Naive thymus-derived CD4-positive, alpha-beta T cell (primary cell): ENCODE results near the gene KLK5. TPM values are rescaled to one million over a fixed set of nuclear protein-coding genes. Genes with fewer than 3 reads are reported as not detected.
"Not testable (repeated sequence)": the region's sequence is repeated elsewhere in the genome, so short reads cannot be mapped to it uniquely, and the experiment has no call there.

ENCODE experiments used
- ATAC-seq: fragments of 150-1000 bp; cut with Tn5 transposase; 2 replicates; pipeline ENCODE4 v1.10.0; 2021; ENCODE audit warnings: mild to moderate bottlenecking, moderate library complexity
- CTCF ChIA-PET: fragments of 350-600 bp; sonication (Branson Sonifier 250); formaldehyde crosslinking; loops from one replicate; lab custom pipeline; 2021; ENCODE audit warnings: antibody characterized with exemption; lab: Charles Lee
- POLR2A ChIA-PET: fragments of 350-600 bp; sonication (Branson Sonifier 250); formaldehyde crosslinking; loops from one replicate; lab custom pipeline; 2021; ENCODE audit warnings: antibody characterized with exemption, inconsistent platforms; lab: Charles Lee
- DNase-seq, 9 donors: peaks; one replicate each; pipeline versions ENCODE4 v3.0.0 to v3.0.0-alpha.2; 2020 to 2022; ENCODE audit warnings: mixed read lengths in 1 of 9
- H3K27ac ChIP-seq: one replicate; pipeline ENCODE4 v1.7.0; 2013; ENCODE audit warnings: mild to moderate bottlenecking, low read depth, low read length, moderate library complexity
- H3K27me3 ChIP-seq, 2 donors: one replicate each; pipeline ENCODE4 v1.7.0; 2013; ENCODE audit warnings: low read length in 2 of 2, mild to moderate bottlenecking in 2 of 2, moderate library complexity in 2 of 2; ENCODE audit not compliant: control insufficient read depth in 2 of 2, insufficient read depth in 2 of 2
- H3K36me3 ChIP-seq, 3 experiments: 1 replicate in 2 of 3; 2 replicates in 1 of 3; pipeline ENCODE4 v1.7.0; 2013; ENCODE audit warnings: low read length in 3 of 3, mild to moderate bottlenecking in 3 of 3, moderate library complexity in 1 of 3; ENCODE audit not compliant: insufficient read depth in 3 of 3, control insufficient read depth in 2 of 3
- H3K4me1 ChIP-seq, 2 donors: one replicate each; pipeline ENCODE4 v1.7.0; 2013; ENCODE audit warnings: low read length in 2 of 2, mild to moderate bottlenecking in 2 of 2, moderate library complexity in 1 of 2; ENCODE audit not compliant: control insufficient read depth in 2 of 2, insufficient read depth in 2 of 2
- H3K4me3 ChIP-seq: 2 replicates; pipeline ENCODE4 v1.7.0; 2013; ENCODE audit warnings: mild to moderate bottlenecking, low read length
- H3K9me3 ChIP-seq, 3 experiments: 1 replicate in 2 of 3; 2 replicates in 1 of 3; pipeline ENCODE4 v1.7.0; 2013; ENCODE audit warnings: low read length in 3 of 3; ENCODE audit not compliant: control insufficient read depth in 2 of 3
- H3K27ac Mint-ChIP-seq, 9 donors: one replicate each; pipeline ENCODE4 v1.8.0; 2020 to 2022; ENCODE audit warnings: mixed read lengths in 9 of 9, mild to moderate bottlenecking in 8 of 9, moderate library complexity in 5 of 9, inconsistent platforms in 2 of 9
- H3K27me3 Mint-ChIP-seq, 5 donors: one replicate each; pipeline ENCODE4 v1.8.0; 2021 to 2022; ENCODE audit warnings: mixed read lengths in 5 of 5, mild to moderate bottlenecking in 1 of 5
- H3K36me3 Mint-ChIP-seq, 5 donors: one replicate each; pipeline ENCODE4 v1.8.0; 2020 to 2022; ENCODE audit warnings: mixed read lengths in 5 of 5, mild to moderate bottlenecking in 3 of 5, inconsistent platforms in 1 of 5
- H3K4me1 Mint-ChIP-seq, 7 donors: one replicate each; pipeline ENCODE4 v1.8.0; 2020 to 2022; ENCODE audit warnings: mixed read lengths in 7 of 7, mild to moderate bottlenecking in 3 of 7, inconsistent platforms in 1 of 7
- H3K4me3 Mint-ChIP-seq, 10 donors: one replicate each; pipeline ENCODE4 v1.8.0; 2020 to 2022; ENCODE audit warnings: mild to moderate bottlenecking in 10 of 10, mixed read lengths in 10 of 10, moderate library complexity in 6 of 10, inconsistent platforms in 2 of 10
- H3K9me3 Mint-ChIP-seq, 11 donors: one replicate each; pipeline ENCODE4 v1.8.0; 2020 to 2022; ENCODE audit warnings: mixed read lengths in 11 of 11, mild to moderate bottlenecking in 4 of 11, inconsistent platforms in 1 of 11, moderate library complexity in 1 of 11
- intact Hi-C, 2 donors: fragments of 100-400 bp; cut with micrococcal nuclease; formaldehyde crosslinking; loops; one replicate each; pipeline ENCODE4 v1.15.1; 2023
- polyA plus RNA-seq, 2 donors: library from polyadenylated mRNA; unstranded; fragments of 300-500 nt; fragmentation: Illumina TruSeq; gene quantifications; one replicate each; pipeline ENCODE4 v1.2.3, GENCODE V29; 2021
- total RNA-seq, 6 experiments: library from RNA in 5 of 6; stranded (reverse) in 5 of 6; gene quantifications; 1 replicate in 5 of 6; 2 replicates in 1 of 6; pipeline ENCODE4 v1.2.3 and lab custom pipeline; 2021 to 2026

KLK5 gene
- total and polyA plus RNA-seq, 7 experiments from 2014 or later, result not detected

DNA sequence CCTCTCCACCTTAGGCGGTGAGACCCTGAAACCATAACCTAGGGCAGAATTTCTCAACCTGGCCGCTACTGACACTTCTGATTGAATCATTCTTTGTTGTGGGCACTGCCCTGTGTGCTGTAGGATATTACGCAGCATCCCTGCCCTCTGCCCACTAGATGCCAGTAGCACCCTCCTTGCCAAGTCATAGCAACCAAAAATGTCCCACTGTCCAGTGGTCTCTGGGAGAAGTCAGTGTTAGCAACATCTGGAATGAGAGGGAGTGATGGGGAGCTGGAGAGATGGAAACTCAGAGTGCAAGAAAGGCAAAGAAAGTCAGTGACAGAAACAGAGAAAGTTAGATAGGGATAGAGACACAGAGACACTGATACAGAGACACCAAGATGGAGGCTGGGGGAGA lies 55.2 kb downstream of the KLK5 start:
- Mint-ChIP-seq H3K4me1 (peaks cover 0 to 1% (median 0%) of the 10 kb centered on the region in 7 donors), H3K36me3 (peaks cover 0 to 4% (median 0%) of the 10 kb centered on the region in 5 donors), H3K4me3 (no peak overlapping the region), H3K27me3 (peaks cover 5 to 64% (median 35%) of the 10 kb centered on the region in 5 donors), H3K27ac (no peak overlapping the region), H3K9me3 (peaks cover 0 to 23% (median 5%) of the 10 kb centered on the region in 11 donors)
- DNase-seq (no peak), ATAC-seq (no peak)
- Histone ChIP-seq H3K27me3 (no peaks in the 10 kb centered on the region), H3K9me3 (peaks cover 0 to 9% (median 0%) of the 10 kb centered on the region in 3 experiments), H3K4me3 (no peak overlapping the region), H3K27ac (no peak overlapping the region), H3K4me1 (no peaks in the 10 kb centered on the region), H3K36me3 (no peaks in the 10 kb centered on the region)
- ChIA-PET CTCF (no interaction called here), POLR2A (no interaction called here)
- intact Hi-C loops, result no loop called here

DNA sequence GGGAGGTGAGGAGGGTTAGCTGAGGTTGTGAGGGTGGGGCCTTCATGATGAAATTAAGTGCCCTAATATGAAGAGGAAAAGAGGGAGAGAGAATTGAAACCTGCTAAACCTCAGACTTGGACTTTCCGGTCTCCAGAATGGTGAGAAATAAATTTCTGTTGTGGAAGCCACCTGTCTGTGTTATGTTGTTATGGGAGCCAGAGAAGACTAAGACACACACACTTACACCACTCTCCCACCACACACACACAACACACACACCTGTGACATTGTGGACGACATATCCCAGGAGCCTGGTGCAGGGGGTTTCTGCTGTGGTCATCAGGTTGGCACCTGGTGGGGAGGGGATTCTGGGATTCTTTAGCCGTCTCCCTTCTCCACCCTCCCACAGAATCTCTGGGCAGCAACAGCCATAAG lies 55.6 kb downstream of the KLK5 start:
- DNase-seq (no peak), ATAC-seq (no peak)
- H3K36me3 Mint-ChIP-seq, result peaks cover 0 to 4% (median 0%) of the 10 kb centered on the region in 5 donors
- peaks cover 0 to 23% (median 5%) of the 10 kb centered on the region in 11 donors for H3K9me3 Mint-ChIP-seq
- Histone ChIP-seq H3K4me3 (no peak overlapping the region), H3K4me1 (no peaks in the 10 kb centered on the region), H3K9me3 (peaks cover 0 to 9% (median 0%) of the 10 kb centered on the region in 3 experiments), H3K36me3 (no peaks in the 10 kb centered on the region), H3K27ac (no peak overlapping the region), H3K27me3 (no peaks in the 10 kb centered on the region)
- POLR2A ChIA-PET, result no interaction called here
- peaks cover 3 to 64% (median 35%) of the 10 kb centered on the region in 5 donors for H3K27me3 Mint-ChIP-seq
- CTCF ChIA-PET, result no interaction called here
- no peak overlapping the region for H3K4me3 Mint-ChIP-seq
- no peak overlapping the region for H3K27ac Mint-ChIP-seq
- intact Hi-C loops, result no loop called here
- H3K4me1 Mint-ChIP-seq, result peaks cover 0 to 1% (median 0%) of the 10 kb centered on the region in 7 donors

DNA sequence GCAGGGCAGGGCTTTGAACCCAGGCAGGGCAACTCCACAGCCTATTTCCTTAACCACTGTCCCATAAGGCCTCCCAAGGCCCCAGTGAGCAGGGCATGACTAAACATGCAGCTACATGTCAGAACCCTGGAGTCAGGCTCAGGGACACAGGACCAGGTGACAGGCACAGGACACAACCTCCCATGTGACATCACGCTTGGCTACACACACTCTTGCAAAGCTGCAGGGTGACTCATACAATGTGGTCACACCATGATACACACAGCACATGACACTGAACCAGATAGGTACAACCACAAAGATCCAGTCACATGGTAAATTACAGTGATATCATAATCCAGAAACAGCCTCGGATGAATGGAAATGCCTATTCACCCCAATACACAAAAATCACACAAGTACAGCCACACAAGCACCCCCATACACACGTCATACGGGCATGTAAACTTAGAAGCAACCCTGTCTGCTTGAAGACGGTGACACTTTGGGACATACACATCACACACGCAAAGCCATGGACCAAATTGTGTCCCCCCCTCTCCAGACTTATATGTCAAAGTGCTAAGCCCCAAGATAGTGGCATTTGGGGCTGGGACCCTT lies 56.1 kb downstream of the KLK5 start:
- DNase-seq (no peak), ATAC-seq (peak; percentile 60)
- Mint-ChIP-seq H3K9me3 (peaks cover 0 to 23% (median 5%) of the 10 kb centered on the region in 11 donors), H3K27me3 (peaks cover 3 to 69% (median 35%) of the 10 kb centered on the region in 5 donors), H3K36me3 (peaks cover 0 to 4% (median 0%) of the 10 kb centered on the region in 5 donors), H3K4me1 (peaks cover 0 to 1% (median 0%) of the 10 kb centered on the region in 7 donors), H3K4me3 (no peak overlapping the region), H3K27ac (no peak overlapping the region)
- intact Hi-C loops, result no loop called here
- CTCF ChIA-PET, result interaction anchor here (0.6 kb wide), 1 partner anchor 133 kb away, joined by 3 read pairs; no protein-coding TSS in a partner anchor
- Histone ChIP-seq H3K27me3 (no peaks in the 10 kb centered on the region), H3K27ac (no peak overlapping the region), H3K4me1 (no peaks in the 10 kb centered on the region), H3K9me3 (peaks cover 0 to 9% (median 0%) of the 10 kb centered on the region in 3 experiments), H3K4me3 (no peak overlapping the region), H3K36me3 (no peaks in the 10 kb centered on the region)
- POLR2A ChIA-PET, result no interaction called here

DNA sequence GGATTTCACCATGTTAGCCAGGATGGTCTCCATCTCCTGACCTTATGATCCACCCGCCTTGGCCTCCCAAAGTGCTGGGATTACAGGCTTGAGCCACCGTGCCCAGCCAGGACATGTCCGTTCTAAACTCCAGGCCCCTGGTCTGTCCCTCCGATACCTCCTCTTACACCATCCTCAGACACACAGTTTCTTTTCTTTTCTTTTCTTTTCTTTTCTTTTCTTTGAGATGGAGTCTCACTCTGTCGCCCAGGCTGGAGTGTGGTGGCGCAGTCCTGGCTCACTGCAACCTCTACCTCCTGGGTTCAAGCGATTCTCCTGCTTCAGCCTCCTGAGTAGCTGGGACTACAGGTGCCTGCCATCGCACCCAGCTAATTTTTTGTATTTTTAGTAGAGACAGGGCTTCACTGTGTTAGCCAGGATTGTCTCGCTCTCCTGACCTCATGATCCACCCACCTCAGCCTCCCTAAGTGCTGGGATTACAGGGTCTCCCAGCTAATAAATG lies 56.7 kb downstream of the KLK5 start:
- Mint-ChIP-seq H3K27me3 (peaks cover 3 to 68% (median 32%) of the 10 kb centered on the region in 5 donors), H3K9me3 (peaks cover 0 to 23% (median 5%) of the 10 kb centered on the region in 11 donors)
- POLR2A ChIA-PET, DNase-seq, H3K27me3 ChIP-seq, H3K4me3 Mint-ChIP-seq, H3K4me1 Mint-ChIP-seq, H3K27ac Mint-ChIP-seq, H3K36me3 Mint-ChIP-seq, H3K36me3 ChIP-seq, H3K27ac ChIP-seq, H3K4me1 ChIP-seq, ATAC-seq, intact Hi-C loops, H3K9me3 ChIP-seq, H3K4me3 ChIP-seq: not testable (repeated sequence)
- CTCF ChIA-PET, result interaction anchor here (0.6 kb wide), 1 partner anchor 134 kb away, joined by 3 read pairs; no protein-coding TSS in a partner anchor

DNA sequence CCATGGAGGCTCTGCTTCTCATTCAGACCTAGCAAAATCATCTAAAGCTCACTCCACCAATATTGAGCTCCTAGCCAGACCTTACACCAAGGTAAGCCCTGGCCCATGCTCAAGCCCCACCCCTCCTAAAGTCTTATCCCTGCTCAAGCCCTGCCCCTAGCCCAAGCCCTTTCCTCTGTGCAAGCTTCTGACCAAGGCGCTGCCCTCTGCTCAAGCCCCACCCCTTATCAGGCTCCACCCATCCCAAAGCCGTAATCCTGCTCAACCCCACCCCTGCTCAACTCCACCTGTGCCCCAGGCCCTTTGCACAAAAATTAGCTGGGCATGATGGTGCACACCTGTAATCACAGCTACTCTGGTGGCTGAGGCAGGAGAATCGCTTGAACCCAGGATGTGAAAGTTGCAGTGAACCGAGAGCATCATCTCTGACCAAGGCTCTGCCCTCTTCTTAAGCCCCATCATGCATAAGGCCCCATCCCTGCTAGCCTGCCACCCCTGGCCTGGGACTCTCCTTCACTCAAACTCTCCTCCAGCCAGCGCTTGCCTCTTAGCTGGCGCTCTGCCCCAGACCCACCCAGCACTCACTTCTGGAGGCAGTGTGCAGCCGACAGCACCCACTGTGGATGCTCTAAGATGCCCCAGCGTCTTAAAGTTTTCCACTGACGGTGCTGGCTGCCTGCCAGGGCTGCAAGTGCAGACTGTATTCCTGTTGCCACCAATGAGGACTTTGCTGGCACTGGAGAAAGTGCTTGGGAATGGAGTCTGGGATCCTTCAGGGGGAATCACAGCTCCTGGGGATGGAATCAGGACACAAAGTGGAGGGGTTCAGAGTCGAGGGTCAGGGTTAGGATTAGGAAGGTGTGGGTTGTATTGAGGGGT lies 58.1 kb downstream of the KLK5 start:
- Histone ChIP-seq H3K27me3 (no peaks in the 10 kb centered on the region), H3K4me3 (no peak overlapping the region), H3K36me3 (no peaks in the 10 kb centered on the region), H3K27ac (no peak overlapping the region), H3K4me1 (no peaks in the 10 kb centered on the region), H3K9me3 (peaks cover 0 to 9% (median 0%) of the 10 kb centered on the region in 3 experiments)
- DNase-seq (no peak), ATAC-seq (no peak)
- H3K4me3 Mint-ChIP-seq, result no peak overlapping the region
- H3K9me3 Mint-ChIP-seq, result peaks cover 0 to 23% (median 5%) of the 10 kb centered on the region in 11 donors
- H3K27ac Mint-ChIP-seq, result no peak overlapping the region
- ChIA-PET CTCF (no interaction called here), POLR2A (no interaction called here)
- peaks cover 0 to 1% (median 0%) of the 10 kb centered on the region in 7 donors for H3K4me1 Mint-ChIP-seq
- intact Hi-C loops, result no loop called here
- peaks cover 0 to 4% (median 0%) of the 10 kb centered on the region in 5 donors for H3K36me3 Mint-ChIP-seq
- H3K27me3 Mint-ChIP-seq, result peaks cover 3 to 70% (median 32%) of the 10 kb centered on the region in 5 donors
